ENCODE data around the gene AIG1.
"Not testable (repeated sequence)": the region's sequence is repeated elsewhere in the genome, so short reads cannot be mapped to it uniquely, and the experiment has no call there.

Gene AIG1

DNA sequence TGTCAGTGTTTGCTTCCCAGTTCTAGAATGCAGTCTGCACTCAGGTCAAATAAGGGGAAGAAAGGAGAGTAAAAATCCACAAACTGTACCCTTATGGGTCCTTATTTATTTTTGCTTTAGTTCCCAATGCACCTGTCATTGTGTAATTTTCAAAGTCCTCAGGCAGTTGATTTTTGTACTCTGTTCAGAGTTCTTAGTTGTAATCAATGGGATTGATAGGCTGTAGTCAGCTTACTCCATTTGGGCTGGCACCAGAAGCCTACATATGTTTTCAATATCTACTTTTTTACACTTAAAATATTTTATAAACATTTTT is 18.6 kb downstream of the AIG1 start:
- CTCF ChIA-PET: no interaction called here
- DNase-seq (ENCODE audit: extremely low spot score): no peak
- TF ChIP-seq LEF1 (IDR thresholded peaks at IDR 0.05; ENCODE audit: borderline replicate concordance): no peak
- TF ChIP-seq SUZ12 (IDR thresholded peaks at IDR 0.05): no peak
- TF ChIP-seq FOXM1 (IDR thresholded peaks at IDR 0.05; ENCODE audit: borderline replicate concordance): no peak
- TF ChIP-seq, protein P1, sequence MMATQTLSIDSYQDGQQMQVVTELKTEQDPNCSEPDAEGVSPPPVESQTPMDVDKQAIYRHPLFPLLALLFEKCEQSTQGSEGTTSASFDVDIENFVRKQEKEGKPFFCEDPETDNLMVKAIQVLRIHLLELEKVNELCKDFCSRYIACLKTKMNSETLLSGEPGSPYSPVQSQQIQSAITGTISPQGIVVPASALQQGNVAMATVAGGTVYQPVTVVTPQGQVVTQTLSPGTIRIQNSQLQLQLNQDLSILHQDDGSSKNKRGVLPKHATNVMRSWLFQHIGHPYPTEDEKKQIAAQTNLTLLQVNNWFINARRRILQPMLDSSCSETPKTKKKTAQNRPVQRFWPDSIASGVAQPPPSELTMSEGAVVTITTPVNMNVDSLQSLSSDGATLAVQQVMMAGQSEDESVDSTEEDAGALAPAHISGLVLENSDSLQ (IDR thresholded peaks at IDR 0.05): no peak
- no peak for TF ChIP-seq CTBP1 (IDR thresholded peaks at IDR 0.05; ENCODE audit: borderline replicate concordance)
- TF ChIP-seq ARNT (IDR thresholded peaks at IDR 0.05): no peak
- TF ChIP-seq SP1 (IDR thresholded peaks at IDR 0.05): no peak
- TF ChIP-seq ELF4 (IDR thresholded peaks at IDR 0.05): no peak
- TF ChIP-seq BHLHE40 (IDR thresholded peaks at IDR 0.05; ENCODE audit: borderline replicate concordance): no peak
- no peak for TF ChIP-seq FOXK2 (IDR thresholded peaks at IDR 0.05)
- no peak for TF ChIP-seq ZNF384 (IDR thresholded peaks at IDR 0.05)
- no peak for TF ChIP-seq TARDBP (IDR thresholded peaks at IDR 0.05)
- no peak for TF ChIP-seq FOXA1 (IDR thresholded peaks at IDR 0.05)
- TF ChIP-seq HDGF (IDR thresholded peaks at IDR 0.05; ENCODE audit: borderline replicate concordance): no peak
- no peak for TF ChIP-seq NFRKB (IDR thresholded peaks at IDR 0.05)
- TF ChIP-seq L3MBTL2 (conservative IDR thresholded peaks at IDR 0.05): no peak
- POLR2A ChIA-PET: no interaction called here

DNA sequence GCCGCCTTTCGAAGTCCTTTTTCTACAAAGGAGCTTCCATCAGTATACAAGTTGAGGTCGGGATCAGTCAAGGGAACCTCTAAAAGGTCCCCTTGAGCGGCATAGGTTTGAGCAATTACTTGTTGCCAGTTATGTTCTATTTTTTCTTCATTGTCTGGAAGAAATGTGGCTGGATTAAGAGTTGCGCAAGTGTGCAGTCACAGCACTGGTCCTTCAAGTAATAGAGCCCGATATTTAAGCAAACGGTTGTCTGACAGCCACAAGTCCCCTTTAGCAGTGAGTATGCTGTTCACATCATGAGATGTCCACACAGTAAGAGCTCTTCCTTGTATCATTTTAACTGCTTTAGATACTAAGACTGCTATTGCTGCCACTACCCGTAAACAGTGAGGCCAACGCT is 21.6 kb downstream of the AIG1 start:
- CTCF ChIA-PET; POLR2A ChIA-PET; DNase-seq (ENCODE audit: extremely low spot score): not testable (repeated sequence)

DNA sequence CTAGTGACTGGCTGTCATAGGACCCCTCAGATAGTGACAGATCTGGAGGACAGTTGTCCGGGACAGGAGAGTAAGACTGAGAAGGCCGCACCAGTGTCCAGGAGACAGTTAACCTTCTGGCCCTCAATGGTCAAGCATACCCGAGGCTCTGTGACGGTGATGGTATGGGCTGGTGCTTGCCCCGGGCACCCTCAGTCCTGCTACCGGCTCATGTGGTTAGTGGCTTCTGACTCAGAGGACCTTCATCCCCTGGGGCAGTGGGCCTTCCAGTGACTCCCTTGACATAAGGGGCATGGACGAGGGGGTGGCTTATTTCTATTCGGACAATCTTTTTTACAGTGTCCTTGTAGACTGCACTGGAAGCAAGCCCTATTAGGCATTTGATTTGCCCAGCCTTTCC is 23.3 kb downstream of the AIG1 start:
- DNase-seq (ENCODE audit: extremely low spot score); POLR2A ChIA-PET; CTCF ChIA-PET: not testable (repeated sequence)

DNA sequence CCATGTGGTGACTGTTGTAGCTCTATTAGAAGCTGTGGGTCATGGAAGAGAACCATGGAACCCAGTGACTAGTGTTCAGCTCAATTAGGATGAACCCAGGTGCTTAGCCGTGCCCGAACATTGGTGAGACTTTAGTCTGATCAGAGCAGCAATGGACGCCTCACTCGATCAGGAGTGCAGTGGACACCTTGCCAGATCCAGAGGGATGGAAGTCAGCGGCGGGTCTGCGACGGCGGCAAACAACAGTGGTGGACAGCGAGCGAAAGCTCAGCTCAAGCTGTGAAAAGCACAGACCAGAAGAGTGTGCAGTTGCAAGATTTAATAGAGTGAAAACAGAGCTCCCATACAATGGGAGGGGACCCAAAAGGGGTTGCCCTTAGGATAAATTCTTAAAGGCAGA is 26.6 kb downstream of the AIG1 start:
- POLR2A ChIA-PET; CTCF ChIA-PET; DNase-seq (ENCODE audit: extremely low spot score): not testable (repeated sequence)

DNA sequence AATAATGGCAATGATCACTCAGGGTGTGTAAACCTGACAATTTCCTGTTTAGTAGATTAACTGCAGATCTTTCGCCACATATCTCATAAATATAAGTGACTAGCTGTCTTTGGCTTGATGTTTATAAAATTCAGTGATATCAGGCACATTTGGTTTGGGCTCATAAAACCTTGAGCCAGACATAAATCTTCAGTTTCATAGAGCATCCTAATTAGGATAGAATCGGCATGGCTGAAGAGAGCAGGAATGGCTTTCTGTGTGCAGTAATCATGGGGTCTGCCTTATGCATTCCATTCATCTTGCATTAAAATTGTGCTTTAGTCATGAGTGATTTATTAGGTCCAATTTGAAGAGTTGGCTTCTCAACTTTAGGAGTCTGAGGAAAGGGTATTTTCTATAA is 27.2 kb downstream of the AIG1 start:
- no peak for DNase-seq (ENCODE audit: extremely low spot score)
- ChIA-PET POLR2A (no interaction called here), CTCF (no interaction called here)
- TF ChIP-seq CTBP1 (IDR thresholded peaks at IDR 0.05; ENCODE audit: borderline replicate concordance) (no peak), L3MBTL2 (conservative IDR thresholded peaks at IDR 0.05) (no peak), ELF4 (IDR thresholded peaks at IDR 0.05) (no peak), LEF1 (IDR thresholded peaks at IDR 0.05; ENCODE audit: borderline replicate concordance) (no peak), TARDBP (IDR thresholded peaks at IDR 0.05) (no peak)
- TF ChIP-seq, protein P1 (IDR thresholded peaks at IDR 0.05): no peak

DNA sequence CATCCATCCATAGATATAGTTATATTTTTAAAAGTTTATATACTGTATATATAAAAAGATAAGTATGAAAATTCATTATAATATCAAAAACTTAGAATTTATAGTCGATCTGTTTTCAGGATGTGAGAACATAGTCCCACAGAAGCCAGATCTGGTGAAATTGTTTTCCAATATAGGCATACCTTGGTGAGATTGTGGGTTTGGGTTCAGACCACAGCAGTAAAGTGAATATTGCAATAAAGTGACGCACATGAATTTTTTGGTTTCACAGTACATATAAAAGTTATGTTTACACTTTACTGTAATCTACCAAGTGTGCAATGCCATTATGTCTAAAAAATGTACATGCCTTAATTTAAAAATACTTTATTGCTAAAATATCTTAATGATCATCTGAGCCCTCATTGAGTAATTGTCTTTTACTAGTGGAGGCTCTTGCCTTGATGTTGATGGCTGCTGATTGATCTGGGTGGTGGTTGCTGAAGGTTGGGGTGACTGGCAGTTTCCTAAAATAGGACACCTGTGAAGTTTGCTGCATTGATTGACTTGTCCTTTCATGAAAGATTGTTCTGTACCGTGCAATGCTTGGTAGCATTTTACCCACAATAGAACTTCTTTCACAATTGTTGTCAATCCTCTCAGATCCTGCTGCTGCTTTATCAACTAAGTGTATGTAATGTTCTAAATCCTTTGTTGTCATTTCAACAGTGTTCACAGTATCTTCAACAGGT is 29.8 kb downstream of the AIG1 start:
- ChIA-PET CTCF (no interaction called here), POLR2A (no interaction called here)
- DNase-seq (ENCODE audit: extremely low spot score): no peak
- TF ChIP-seq CTBP1 (IDR thresholded peaks at IDR 0.05; ENCODE audit: borderline replicate concordance): no peak
- TF ChIP-seq FOXA1 (IDR thresholded peaks at IDR 0.05): no peak

DNA sequence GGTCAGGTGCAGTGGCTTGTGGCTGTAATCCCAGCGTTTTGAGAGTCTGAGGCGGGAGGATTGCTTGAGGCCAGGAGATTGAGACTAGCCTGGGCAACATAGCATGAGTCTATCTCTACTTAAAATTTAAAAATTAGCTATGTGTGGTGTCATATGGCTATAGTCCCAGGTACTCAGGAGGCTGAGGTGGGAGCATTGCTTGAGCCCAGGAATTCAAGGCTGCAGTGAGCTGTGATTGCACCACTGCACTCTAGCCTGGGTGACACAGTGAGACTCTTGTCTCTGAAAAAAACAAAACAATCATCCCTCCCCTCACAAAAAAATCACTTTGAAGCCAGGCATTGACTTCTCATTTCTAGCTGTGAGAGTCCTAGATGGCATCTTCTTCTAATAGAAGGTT is 32.1 kb downstream of the AIG1 start:
- ChIA-PET POLR2A (no interaction called here), CTCF (no interaction called here)
- DNase-seq (ENCODE audit: extremely low spot score): no peak
- no peak for TF ChIP-seq LEF1 (IDR thresholded peaks at IDR 0.05; ENCODE audit: borderline replicate concordance)

DNA sequence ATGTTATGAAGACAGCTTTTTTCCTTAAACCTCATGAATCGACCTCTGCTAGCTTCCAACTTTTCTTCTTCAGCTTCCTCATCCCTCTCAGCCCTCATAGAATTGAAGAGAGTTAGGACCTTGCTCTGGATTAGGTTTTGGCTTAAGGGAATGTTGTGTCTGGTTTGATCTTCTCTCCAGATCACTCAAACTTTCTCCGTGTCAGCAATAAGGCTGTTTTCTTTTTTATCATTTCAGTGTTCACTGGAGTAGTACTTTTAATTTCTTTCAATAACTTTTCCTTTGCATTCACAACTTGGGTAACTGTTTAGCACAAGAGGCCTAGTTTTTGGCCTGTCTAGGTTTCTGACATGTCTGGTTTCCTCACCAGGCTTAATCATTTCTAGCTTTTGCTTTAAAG is 32.6 kb downstream of the AIG1 start:
- ChIA-PET POLR2A (no interaction called here), CTCF (no interaction called here)
- DNase-seq (ENCODE audit: extremely low spot score): no peak
- TF ChIP-seq HDGF (IDR thresholded peaks at IDR 0.05; ENCODE audit: borderline replicate concordance) (no peak), ZNF384 (IDR thresholded peaks at IDR 0.05) (no peak)

DNA sequence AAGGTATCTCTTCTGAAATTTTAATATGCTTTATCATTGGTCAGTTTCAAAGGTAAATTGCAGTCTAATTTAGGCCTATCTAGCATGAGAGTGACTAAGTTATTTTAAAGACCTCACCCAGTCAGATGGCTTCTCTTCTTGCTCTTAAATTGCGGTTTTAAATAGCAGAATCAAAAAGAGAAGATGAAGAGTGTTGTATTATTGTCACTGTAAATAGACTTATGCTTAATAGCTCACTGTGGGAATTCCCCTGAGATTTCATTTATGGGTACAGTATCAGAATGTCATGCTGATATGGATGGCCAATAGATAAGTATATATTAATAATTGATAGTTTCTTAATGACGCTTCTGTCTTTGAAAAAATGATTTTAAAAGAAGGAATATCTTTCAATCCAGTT is 35.7 kb downstream of the AIG1 start:
- ChIA-PET POLR2A (no interaction called here), CTCF (interaction anchor here (0.9 kb wide), 1 partner anchor 153 kb away, joined by 3 read pairs; no protein-coding TSS in a partner anchor)
- TF ChIP-seq FOXM1 (IDR thresholded peaks at IDR 0.05; ENCODE audit: borderline replicate concordance) (no peak), SUZ12 (IDR thresholded peaks at IDR 0.05) (no peak), LEF1 (IDR thresholded peaks at IDR 0.05; ENCODE audit: borderline replicate concordance) (no peak), SP1 (IDR thresholded peaks at IDR 0.05) (no peak), FOXA1 (IDR thresholded peaks at IDR 0.05) (no peak), ZNF384 (IDR thresholded peaks at IDR 0.05) (no peak), L3MBTL2 (conservative IDR thresholded peaks at IDR 0.05) (no peak), ARNT (IDR thresholded peaks at IDR 0.05) (no peak), TARDBP (IDR thresholded peaks at IDR 0.05) (no peak), BHLHE40 (IDR thresholded peaks at IDR 0.05; ENCODE audit: borderline replicate concordance) (no peak), NFRKB (IDR thresholded peaks at IDR 0.05) (no peak), CTBP1 (IDR thresholded peaks at IDR 0.05; ENCODE audit: borderline replicate concordance) (no peak), FOXK2 (IDR thresholded peaks at IDR 0.05) (no peak), HDGF (IDR thresholded peaks at IDR 0.05; ENCODE audit: borderline replicate concordance) (no peak), ELF4 (IDR thresholded peaks at IDR 0.05) (no peak)
- TF ChIP-seq, protein P1 (IDR thresholded peaks at IDR 0.05): no peak
- DNase-seq (ENCODE audit: extremely low spot score): no peak
